HG03442 (cell line): ENCODE data around the gene PTHLH.

Source experiments
- ATAC-seq: cut with Tn5 transposase; IDR thresholded peaks from one replicate; pipeline ENCODE4 v1.9.1; 2021; ENCODE audit warnings: mild to moderate bottlenecking, moderate library complexity; ENCODE audit not compliant: unreplicated experiment

The PTHLH gene

DNA sequence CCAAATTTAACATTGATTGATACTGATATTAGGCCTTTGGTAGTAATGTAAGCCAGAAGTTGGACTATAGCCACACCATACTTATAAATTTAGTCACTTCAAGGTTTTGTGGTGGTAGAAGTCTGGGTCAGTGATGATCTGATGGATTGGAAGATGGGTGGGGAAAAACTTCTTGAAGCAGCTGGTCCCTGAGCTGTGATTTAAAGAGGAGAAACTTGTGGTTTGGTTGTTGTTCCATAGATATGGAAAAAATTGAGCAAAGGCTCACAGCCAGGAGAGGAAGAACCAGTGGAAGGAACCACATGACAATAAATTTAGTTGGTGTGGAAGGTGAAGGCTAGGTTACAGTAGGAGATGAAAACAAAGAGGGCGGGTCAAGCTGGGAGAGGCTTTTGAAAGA, 26.1 kb downstream of the PTHLH start:
- no peak for ATAC-seq

DNA sequence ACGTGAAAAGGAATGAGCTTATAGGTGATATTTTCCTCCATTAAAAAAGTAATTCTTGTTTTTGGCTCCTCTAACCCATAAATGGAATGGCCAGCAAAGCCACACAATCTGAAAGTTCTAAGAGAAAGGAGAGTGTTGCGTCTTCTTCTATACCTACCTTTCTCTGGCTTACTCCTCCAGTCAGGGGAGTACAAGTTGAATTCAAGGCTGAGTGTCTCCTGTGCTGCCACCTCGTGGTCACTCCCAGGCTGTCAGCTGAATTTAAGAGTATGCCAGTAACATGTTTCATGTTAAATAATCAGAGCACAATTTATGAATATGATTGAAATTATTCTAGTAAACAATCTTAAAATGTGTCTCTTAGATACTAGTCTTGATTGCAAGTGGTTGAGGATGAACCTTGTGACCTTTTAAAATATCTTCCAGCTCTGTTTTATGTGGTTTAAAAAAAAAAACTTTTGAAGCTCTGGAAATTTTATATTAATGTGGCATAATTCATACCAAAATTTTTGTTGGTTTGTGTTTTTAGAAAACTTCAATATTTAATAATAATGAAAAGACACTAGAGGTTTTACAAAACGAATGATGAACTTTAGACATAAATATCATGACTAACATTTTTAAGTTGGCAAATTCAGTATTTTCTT, 31.7 kb downstream of the PTHLH start:
- peak; percentile 83 for ATAC-seq

DNA sequence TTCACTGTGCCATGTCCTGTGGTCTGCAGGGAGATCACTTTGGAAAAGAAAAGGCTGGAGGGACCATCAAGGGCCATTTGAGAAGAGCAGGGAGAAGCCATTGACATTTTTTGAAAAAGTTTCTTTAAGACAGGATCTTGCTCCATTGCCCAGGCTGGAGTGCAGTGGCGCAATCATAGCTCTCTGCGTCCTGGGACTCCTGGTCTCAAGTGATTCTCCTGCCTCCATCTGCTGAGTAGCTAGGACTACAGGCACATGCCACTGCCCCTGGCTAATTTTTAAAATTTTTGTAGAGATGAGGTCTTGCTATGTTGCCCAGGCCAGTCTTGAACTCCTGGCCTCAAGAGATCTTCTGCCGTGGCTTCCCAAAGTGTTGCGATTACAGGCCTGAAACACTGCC, 32.3 kb downstream of the PTHLH start:
- ATAC-seq: no peak

DNA sequence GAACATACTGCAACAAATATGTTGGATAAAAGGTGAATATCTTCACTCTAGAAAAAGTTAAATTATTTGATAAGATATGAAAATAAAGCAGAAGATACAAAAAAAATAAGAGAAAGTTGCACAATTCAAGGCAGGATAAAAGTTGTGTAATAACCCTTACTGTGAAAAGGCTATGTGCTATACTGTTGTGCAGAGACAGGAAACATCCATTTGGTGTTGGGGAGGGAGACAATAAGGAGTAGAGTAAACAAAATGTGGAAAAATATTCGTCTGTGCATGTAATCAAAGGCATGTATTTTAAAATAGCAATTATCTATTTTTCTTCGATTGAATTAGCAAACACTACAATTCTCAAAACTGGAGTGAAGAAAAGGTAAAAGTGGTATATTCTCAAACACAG, 34.8 kb downstream of the PTHLH start:
- ATAC-seq: no peak

DNA sequence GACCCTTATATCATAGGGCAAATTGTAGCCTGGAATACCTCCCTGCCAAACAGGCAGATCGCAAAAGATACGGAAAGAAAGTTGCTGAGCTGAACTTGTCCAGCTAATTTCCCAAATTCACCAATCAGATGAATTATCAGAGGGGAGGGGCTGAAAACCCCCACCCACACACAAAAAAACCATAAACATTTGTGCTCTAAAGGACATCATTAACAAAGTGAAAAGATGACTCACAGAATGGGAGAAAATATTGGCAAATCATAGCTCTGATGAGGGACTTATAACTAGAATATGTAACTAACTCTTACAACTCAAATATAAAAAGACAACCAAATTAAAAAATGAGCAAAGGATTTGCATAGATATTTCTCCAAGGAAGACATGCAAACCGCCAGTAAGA, 36.3 kb downstream of the PTHLH start:
- ATAC-seq: no peak

DNA sequence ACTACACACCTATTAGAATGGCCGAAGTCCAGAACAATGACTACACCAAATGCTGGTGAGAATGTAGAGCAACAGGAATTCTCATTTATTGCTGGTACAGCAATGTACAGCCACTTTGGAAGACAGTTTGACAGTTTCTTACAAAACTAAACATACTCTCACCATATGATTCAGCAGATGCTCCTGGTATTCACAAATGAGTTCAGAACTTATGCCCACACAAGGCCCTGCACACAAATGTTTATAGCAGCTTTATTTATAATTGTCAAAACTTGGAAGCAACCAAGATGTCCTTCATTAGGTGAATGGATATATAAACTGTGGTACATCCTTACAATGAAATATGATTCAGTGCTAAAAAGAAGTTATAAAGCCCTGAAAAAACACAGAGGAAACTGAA, 38.3 kb downstream of the PTHLH start:
- ATAC-seq: no peak

DNA sequence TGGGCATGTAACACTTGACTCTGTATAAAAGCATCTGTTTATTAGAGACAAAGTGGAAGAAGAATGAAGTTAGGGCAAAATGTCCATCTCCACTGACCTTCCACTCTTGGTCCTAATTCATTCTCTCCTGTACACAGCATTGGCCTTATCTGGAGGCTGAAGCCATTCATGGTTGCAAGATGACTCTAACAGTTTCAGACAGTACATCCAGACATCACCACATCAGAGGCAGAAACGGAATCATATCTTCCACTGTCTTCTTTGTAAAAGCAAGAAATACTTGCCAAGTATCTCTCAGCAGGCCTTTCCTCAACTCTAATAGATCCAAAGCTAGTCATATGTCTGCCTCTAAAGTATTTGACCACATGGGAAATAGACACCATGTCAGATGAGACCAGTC, 41.1 kb downstream of the PTHLH start:
- no peak for ATAC-seq

GRCh38 chr12:27927347-27927746, 45.2 kb downstream of the PTHLH start:
- no peak for ATAC-seq

GRCh38 chr12:27924350-27925135, 48.0 kb downstream of the PTHLH start:
- ATAC-seq: no peak

GRCh38 chr12:27922531-27923139, 49.9 kb downstream of the PTHLH start:
- no peak for ATAC-seq

DNA sequence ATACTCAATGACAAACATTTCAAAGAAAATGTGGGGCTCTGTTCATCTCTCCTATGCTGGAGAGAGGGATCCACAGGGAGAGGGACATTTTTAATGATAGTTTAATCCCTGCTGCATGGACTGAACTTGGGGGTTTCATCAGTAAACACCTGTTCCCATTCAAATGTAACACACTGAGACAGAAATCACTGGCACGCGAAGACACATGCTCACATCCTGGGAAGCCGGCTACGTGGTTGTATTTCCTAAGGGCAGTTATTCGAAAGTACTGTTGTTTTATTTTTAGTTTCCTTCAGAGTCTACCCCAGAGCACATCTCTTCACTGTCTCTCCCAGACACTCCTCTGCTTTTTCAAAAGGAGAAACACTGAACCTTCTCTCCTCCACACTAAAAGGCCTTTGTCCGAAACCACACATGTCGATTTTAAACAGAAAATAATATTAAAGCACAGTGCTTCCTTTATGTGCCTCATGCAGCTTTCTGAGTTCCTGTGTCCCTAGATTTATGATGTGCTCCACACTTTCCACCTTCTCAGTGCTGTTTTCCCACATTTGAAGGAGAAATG, 52.8 kb downstream of the PTHLH start:
- ATAC-seq: no peak

GRCh38 chr12:27915536-27915935, 57.0 kb downstream of the PTHLH start:
- ATAC-seq: no peak

- no peak for ATAC-seq
Observed at GRCh38 chr12:27915021-27915420, 57.5 kb downstream of the PTHLH start.

GRCh38 chr12:27913999-27914614, 58.4 kb downstream of the PTHLH start:
- ATAC-seq: no peak

- no peak for ATAC-seq
Observed at GRCh38 chr12:27911397-27911796, 61.1 kb downstream of the PTHLH start.
